Stimulated activated CD8-positive, alpha-beta memory T cell treated with anti-CD3 and anti-CD28 coated beads, Interleukin-4, amount 100 ng/mL, for 24 hours (primary cell): ENCODE data around the gene DST.

ENCODE experiments used
- DNase-seq: peaks from one replicate; pipeline ENCODE4 v3.0.0-alpha.2; 2020; ENCODE audit warnings: low read depth

The DST gene

DNA sequence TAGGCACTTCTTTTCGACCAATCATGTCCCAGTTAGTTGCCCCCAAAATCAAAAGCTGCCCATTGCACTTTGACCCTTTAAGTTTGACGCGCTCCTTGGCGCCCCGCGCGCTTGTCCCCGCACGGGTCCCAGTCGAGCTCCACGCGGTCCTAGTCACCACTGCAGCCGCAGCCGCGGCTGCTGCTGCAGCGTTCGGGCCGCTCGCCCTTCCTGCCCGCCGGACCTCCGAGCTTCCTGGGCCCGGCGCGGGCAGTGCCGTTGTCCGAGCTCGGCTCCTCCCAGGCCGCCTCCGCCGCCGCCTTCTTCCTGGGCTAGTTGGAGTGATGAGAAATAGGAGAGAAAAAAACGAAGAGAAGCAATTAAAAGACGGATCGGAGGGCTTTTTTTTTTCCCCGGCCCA is 209.6 kb downstream of the DST start:
- DNase-seq = no peak

GRCh38 chr6:56432194-56432593 is 210.5 kb downstream of the DST start:
- no peak for DNase-seq

DNA sequence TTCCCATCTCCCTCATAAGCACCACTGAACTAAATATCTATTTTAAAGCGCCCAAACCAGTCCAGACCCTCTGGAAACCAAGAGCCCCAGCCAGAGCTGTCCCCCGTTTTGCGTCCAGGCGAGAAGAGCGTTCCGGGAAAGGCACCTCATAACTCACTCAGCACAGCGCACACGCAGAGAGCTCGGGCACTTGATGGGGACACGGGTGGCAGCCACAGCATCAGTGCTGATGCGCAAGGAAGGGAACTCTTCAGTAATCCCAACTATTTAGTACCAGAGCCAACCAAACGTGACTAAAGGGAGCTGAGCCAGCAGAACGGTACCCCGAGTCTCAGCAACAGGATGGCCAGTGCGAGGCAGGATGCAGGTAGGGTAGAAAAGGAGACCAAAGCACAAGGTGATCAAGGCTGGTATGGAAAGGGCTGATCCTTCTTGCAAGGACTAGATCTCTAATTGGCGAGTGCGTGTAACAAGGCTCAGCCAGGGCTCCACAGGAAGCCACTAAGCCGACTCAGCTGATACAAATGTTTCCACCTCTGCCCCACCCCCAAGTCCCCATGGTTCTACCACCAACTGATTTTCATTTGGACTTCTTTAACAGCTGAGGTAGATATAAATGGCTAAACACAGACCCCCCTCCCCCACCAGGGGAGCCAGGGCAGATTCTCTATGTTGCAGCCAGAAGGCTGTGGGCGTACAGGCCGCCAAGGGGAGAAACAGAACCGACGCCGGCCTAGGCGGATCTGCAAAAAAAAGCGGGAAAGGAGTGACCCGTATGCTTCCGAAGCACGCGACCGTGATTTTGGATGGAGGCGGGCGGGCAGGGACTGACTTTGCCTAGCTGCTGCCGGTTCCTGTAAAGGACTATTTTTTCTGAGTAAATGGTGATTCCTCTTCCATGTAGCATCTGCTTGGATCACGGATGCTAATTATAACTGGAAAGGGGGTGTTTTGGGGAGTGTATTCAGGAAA is 211.8 kb downstream of the DST start:
- DNase-seq = no peak

GRCh38 chr6:56424542-56425083 is 218.1 kb downstream of the DST start:
- no peak for DNase-seq

GRCh38 chr6:56424064-56424463 is 218.6 kb downstream of the DST start:
- no peak for DNase-seq

- DNase-seq = no peak
Observed at GRCh38 chr6:56420296-56420695, 222.4 kb downstream of the DST start.

GRCh38 chr6:56419191-56419590 is 223.5 kb downstream of the DST start:
- no peak for DNase-seq

- DNase-seq = no peak
Observed at GRCh38 chr6:56417823-56418222, 224.9 kb downstream of the DST start.

GRCh38 chr6:56416247-56416646 is 226.4 kb downstream of the DST start:
- DNase-seq = no peak

GRCh38 chr6:56408976-56409375 is 233.7 kb downstream of the DST start:
- no peak for DNase-seq
